ENCODE data around the gene KNDC1.

KNDC1 gene

DNA sequence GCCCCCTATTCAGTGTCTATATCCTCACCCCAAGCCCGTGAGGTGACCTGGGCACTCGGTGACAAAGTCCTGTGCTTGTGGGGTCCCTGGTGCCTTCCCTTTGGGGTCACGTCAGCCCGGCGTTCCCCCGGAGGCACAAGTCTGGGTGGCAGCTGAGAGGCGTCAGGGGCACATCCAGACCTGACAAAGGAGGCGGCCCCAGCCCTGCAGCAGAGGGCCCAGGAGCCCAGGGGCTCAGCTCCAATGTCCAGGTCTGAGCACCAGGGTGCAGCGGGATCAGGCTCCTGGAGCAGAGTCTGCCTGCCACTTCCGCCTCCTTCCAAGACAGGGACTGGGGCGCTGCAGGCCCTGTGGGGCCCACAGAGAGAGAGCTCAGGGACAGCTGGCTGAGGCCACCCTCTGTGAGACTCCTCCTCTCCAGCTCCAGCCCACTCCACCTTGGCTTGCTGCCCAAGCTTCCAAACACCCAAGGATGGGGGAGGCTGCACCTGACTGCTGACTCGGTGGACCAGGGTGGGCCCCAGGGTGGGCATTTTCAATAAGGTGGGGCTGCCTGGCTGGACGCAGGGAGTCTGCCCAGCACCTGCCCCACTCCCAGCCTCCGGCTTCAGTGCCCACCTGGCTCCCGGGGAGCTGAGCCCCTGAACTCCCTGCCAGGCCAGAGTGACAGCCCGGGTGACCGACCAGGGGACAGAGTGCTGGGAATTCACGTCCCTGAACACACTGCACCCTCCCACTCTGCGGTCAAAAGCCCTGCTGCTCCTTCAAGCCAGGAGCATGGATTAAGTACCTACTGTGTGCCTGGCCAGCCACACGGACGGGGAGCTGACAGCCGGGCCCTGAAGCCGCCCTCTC, 1.0 kb upstream of the KNDC1 start:
- no peaks in the 10 kb centered on the region for H4K20me1 ChIP-seq (ENCODE audit: insufficient read depth)
- TF ChIP-seq, protein P1, sequence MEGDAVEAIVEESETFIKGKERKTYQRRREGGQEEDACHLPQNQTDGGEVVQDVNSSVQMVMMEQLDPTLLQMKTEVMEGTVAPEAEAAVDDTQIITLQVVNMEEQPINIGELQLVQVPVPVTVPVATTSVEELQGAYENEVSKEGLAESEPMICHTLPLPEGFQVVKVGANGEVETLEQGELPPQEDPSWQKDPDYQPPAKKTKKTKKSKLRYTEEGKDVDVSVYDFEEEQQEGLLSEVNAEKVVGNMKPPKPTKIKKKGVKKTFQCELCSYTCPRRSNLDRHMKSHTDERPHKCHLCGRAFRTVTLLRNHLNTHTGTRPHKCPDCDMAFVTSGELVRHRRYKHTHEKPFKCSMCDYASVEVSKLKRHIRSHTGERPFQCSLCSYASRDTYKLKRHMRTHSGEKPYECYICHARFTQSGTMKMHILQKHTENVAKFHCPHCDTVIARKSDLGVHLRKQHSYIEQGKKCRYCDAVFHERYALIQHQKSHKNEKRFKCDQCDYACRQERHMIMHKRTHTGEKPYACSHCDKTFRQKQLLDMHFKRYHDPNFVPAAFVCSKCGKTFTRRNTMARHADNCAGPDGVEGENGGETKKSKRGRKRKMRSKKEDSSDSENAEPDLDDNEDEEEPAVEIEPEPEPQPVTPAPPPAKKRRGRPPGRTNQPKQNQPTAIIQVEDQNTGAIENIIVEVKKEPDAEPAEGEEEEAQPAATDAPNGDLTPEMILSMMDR (conservative IDR thresholded peaks at IDR 0.05; ENCODE audit: low read depth, low read length): no peak
- H3K4me1 ChIP-seq (ENCODE audit: low read depth, poor library complexity, severe bottlenecking): no peaks in the 10 kb centered on the region

DNA sequence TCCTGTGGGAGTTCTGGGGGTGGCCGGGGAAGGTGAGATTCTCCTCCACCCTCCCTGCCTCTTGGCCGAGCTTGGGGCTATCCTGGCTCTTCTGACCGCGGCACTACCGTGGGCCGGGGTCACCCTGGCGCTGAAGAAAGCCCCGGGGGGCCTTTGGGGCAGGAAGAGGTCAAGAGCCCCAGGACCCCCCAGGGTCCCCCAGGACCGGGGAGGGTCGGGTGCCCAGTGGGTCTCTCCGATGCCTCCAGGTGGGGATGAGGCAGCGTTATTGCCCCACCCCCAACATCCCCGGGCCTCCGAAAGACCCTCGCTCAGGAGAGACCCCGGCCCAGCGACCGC, 439 bp upstream of the KNDC1 start:
- Histone ChIP-seq H3K27me3 (ENCODE audit: insufficient read depth, low read depth) (peaks cover 6% of the 10 kb centered on the region; the same call in 1 of the 2 replicates), H3K9ac (no peak overlapping the region), H4K20me1 (ENCODE audit: insufficient read depth) (no peaks in the 10 kb centered on the region), H3K27ac (no peak overlapping the region), H3K4me3 (IDR thresholded peaks at IDR 0.05; ENCODE audit: insufficient read depth, low read depth, low read length) (no peak overlapping the region), H3K4me2 (no peak overlapping the region), H2AFZ (ENCODE audit: low read depth) (no peak overlapping the region), H3K79me2 (ENCODE audit: insufficient read depth, low read depth) (no peaks in the 10 kb centered on the region), H3K4me1 (ENCODE audit: low read depth, poor library complexity, severe bottlenecking) (no peaks in the 10 kb centered on the region), H3K36me3 (ENCODE audit: insufficient read depth) (no peaks in the 10 kb centered on the region)
- TF ChIP-seq, protein P1 (conservative IDR thresholded peaks at IDR 0.05; ENCODE audit: low read depth, low read length): no peak

More for the DNA sequence above, 1.0 kb upstream of the KNDC1 start:
- H3K27me3 ChIP-seq (ENCODE audit: insufficient read depth, low read depth): peaks cover 12% of the 10 kb centered on the region
- H2AFZ ChIP-seq (ENCODE audit: low read depth): no peak overlapping the region
- no peaks in the 10 kb centered on the region for H3K79me2 ChIP-seq (ENCODE audit: insufficient read depth, low read depth)
- no peak overlapping the region for H3K4me3 ChIP-seq (IDR thresholded peaks at IDR 0.05; ENCODE audit: insufficient read depth, low read depth, low read length)
- H3K27ac ChIP-seq: no peak overlapping the region
- H3K4me2 ChIP-seq: no peak overlapping the region
- no peaks in the 10 kb centered on the region for H3K36me3 ChIP-seq (ENCODE audit: insufficient read depth)
- H3K9ac ChIP-seq: no peak overlapping the region

DNA sequence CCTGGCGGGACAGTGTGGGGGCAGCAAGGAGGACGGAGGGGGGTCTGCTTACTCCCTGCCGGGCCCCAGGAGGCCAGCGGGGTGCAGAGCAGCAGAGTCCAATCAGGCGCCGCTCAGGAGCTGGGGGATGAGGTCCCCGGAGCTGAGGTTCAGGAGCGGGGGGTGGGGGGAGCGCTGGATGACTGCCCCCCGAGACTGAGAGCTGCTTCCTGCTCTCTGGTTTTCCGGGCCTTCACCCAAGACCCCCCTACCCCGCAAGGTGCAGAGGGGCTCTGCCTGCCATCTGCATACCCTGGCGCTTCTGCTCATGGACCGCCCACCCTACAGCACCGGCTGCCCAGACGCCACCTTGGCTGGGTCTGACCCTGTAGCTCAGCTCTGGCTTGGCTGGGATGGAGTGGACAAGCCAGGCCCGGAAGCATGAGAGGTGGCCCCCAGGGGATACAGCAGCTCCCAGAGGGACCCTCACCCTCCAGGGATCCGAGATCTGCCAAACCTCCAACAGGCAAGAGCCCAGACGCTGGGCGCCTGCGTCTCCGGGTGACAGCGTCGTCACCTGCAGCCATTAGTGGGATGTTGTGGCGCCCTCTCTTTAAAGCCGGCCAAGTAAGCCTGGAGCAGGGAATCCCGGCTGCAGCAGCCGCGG, 930 bp downstream of the KNDC1 start:
- no peaks in the 10 kb centered on the region for H4K20me1 ChIP-seq (ENCODE audit: insufficient read depth)
- no peaks in the 10 kb centered on the region for H3K4me1 ChIP-seq (ENCODE audit: low read depth, poor library complexity, severe bottlenecking)
- no peak overlapping the region for H3K4me3 ChIP-seq (IDR thresholded peaks at IDR 0.05; ENCODE audit: insufficient read depth, low read depth, low read length)
- H3K9ac ChIP-seq: no peak overlapping the region
- H3K79me2 ChIP-seq (ENCODE audit: insufficient read depth, low read depth): no peaks in the 10 kb centered on the region
- no peak overlapping the region for H2AFZ ChIP-seq (ENCODE audit: low read depth)
- no peak overlapping the region for H3K4me2 ChIP-seq
- no peaks in the 10 kb centered on the region for H3K36me3 ChIP-seq (ENCODE audit: insufficient read depth)
- no peaks in the 10 kb centered on the region; the same call in 1 of the 2 replicates for H3K27me3 ChIP-seq (ENCODE audit: insufficient read depth, low read depth)
- H3K27ac ChIP-seq: no peak overlapping the region
- TF ChIP-seq, protein P1 (conservative IDR thresholded peaks at IDR 0.05; ENCODE audit: low read depth, low read length): no peak

DNA sequence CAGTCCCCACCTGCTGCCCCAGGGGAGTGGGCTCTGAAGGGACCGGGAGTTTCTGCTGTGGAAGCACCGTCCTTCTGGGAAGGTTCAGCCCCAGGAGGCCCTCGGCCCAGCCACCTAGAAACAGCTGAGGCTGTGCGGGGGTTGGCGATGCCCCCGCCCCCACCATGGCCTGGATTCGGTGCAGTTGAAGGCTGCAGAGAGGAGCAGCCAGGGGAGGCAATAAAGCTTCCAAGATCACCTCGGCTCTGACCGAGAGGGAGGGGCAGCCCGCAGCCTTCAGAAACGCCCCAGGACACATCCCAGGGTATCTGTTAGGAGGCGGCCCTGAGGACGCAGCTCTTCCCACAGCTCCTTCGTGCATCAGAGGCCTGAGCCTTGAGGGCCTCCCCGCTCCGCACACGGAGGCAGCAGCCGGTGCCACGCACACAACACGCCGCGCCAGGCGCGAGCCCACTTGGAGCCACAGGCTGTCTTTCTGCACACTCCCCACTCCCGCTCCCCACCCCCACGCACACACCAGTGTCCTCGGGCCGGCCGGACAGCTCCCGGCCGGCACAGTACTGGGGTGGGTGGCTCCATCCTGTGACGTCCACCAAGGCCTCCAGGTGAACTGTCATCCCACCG, 1.6 kb downstream of the KNDC1 start:
- Histone ChIP-seq H2AFZ (ENCODE audit: low read depth) (no peak overlapping the region), H4K20me1 (ENCODE audit: insufficient read depth) (no peaks in the 10 kb centered on the region), H3K9ac (no peak overlapping the region), H3K4me1 (ENCODE audit: low read depth, poor library complexity, severe bottlenecking) (no peaks in the 10 kb centered on the region), H3K79me2 (ENCODE audit: insufficient read depth, low read depth) (no peaks in the 10 kb centered on the region), H3K27me3 (ENCODE audit: insufficient read depth, low read depth) (peaks cover under 1% of the 10 kb centered on the region; the same call in 1 of the 2 replicates), H3K27ac (no peak overlapping the region), H3K36me3 (ENCODE audit: insufficient read depth) (no peaks in the 10 kb centered on the region), H3K4me2 (no peak overlapping the region), H3K4me3 (IDR thresholded peaks at IDR 0.05; ENCODE audit: insufficient read depth, low read depth, low read length) (no peak overlapping the region)
- TF ChIP-seq, protein P1 (conservative IDR thresholded peaks at IDR 0.05; ENCODE audit: low read depth, low read length): no peak

All from KMS-11 (cell line).